HepG2 (cell line): Measurements from ENCODE around the gene CEP164.
"Not testable (repeated sequence)": the region's sequence is repeated elsewhere in the genome, so short reads cannot be mapped to it uniquely, and the experiment has no call there.

ENCODE experiments used
- ARID3A ChIP-seq: IDR thresholded peaks from 2 replicates; pipeline ENCODE4 v1.6.1; 2012; ENCODE audit warnings: low read depth, low read length, improper control_type of control experiment
- FOXJ3 ChIP-seq: sonication (generic); formaldehyde crosslinking; IDR thresholded peaks from 2 replicates; pipeline ENCODE4 v1.4.0; 2020; ENCODE audit warnings: missing genetic modification reagents, mild to moderate bottlenecking, borderline replicate concordance
- HBP1 ChIP-seq: IDR thresholded peaks from 2 replicates; pipeline ENCODE4 v1.6.1; 2016; ENCODE audit warnings: low read depth, control low read depth
- HIC2 ChIP-seq: sonication (generic); formaldehyde crosslinking; IDR thresholded peaks from 2 replicates; pipeline ENCODE4 v1.9.0; 2022; ENCODE audit warnings: low read depth, missing genetic modification reagents
- MXD4 ChIP-seq: IDR thresholded peaks from 2 replicates; pipeline ENCODE4 v1.6.1; 2016; ENCODE audit warnings: mild to moderate bottlenecking, missing biosample characterization, missing genetic modification reagents
- ZNF670 ChIP-seq: sonication (generic); formaldehyde crosslinking; IDR thresholded peaks from 2 replicates; pipeline ENCODE4 v1.8.0; 2022; ENCODE audit warnings: mild to moderate bottlenecking, missing genetic modification reagents, borderline replicate concordance

- TF ChIP-seq HIC2 (CRISPR knock-in tag); ZNF670 (CRISPR knock-in tag); ARID3A; HBP1 (CRISPR knock-in tag); MXD4 (CRISPR knock-in tag); FOXJ3 (CRISPR knock-in tag): not testable (repeated sequence)
These were observed 129.0 kb downstream of the CEP164 start for GRCh38 chr11:117456721-117457029.
